GM10266 (cell line): Measurements from ENCODE around the gene HSH2D.

ENCODE experiments used
- DNase-seq: peaks from one replicate; pipeline ENCODE4 v3.0.0; 2012; ENCODE audit errors: extremely low spot score
- TF ChIP-seq, protein P1 (sequence below): IDR thresholded peaks from 2 replicates; pipeline ENCODE4 v1.5.1; 2012; ENCODE audit warnings: mild to moderate bottlenecking, low read depth; ENCODE audit not compliant: control insufficient read depth, insufficient read depth; ENCODE audit errors: missing control alignments

The HSH2D gene

GRCh38 chr19:16203256-16204004 lies 59.9 kb downstream of the HSH2D start:
- DNase-seq: no peak

DNA sequence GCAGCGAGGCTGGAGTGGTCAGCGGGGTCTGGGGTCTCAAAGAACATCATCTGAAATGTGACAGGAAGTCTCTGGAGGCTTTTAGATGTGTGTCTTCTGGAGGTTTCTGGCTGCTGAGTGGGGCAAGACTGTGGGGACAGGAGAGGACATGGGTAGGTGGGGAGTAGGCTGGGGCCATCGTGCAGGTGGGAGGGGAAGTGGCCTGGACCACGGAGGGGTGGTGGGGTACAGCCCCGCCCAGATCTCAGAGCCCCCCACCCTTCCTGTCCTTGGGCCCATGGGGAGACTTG lies 60.5 kb downstream of the HSH2D start:
- DNase-seq: no peak
- TF ChIP-seq, protein P1, sequence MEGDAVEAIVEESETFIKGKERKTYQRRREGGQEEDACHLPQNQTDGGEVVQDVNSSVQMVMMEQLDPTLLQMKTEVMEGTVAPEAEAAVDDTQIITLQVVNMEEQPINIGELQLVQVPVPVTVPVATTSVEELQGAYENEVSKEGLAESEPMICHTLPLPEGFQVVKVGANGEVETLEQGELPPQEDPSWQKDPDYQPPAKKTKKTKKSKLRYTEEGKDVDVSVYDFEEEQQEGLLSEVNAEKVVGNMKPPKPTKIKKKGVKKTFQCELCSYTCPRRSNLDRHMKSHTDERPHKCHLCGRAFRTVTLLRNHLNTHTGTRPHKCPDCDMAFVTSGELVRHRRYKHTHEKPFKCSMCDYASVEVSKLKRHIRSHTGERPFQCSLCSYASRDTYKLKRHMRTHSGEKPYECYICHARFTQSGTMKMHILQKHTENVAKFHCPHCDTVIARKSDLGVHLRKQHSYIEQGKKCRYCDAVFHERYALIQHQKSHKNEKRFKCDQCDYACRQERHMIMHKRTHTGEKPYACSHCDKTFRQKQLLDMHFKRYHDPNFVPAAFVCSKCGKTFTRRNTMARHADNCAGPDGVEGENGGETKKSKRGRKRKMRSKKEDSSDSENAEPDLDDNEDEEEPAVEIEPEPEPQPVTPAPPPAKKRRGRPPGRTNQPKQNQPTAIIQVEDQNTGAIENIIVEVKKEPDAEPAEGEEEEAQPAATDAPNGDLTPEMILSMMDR: no peak

More at GRCh38 chr19:16203256-16204004, 59.9 kb downstream of the HSH2D start:
- TF ChIP-seq, protein P1: no peak

DNA sequence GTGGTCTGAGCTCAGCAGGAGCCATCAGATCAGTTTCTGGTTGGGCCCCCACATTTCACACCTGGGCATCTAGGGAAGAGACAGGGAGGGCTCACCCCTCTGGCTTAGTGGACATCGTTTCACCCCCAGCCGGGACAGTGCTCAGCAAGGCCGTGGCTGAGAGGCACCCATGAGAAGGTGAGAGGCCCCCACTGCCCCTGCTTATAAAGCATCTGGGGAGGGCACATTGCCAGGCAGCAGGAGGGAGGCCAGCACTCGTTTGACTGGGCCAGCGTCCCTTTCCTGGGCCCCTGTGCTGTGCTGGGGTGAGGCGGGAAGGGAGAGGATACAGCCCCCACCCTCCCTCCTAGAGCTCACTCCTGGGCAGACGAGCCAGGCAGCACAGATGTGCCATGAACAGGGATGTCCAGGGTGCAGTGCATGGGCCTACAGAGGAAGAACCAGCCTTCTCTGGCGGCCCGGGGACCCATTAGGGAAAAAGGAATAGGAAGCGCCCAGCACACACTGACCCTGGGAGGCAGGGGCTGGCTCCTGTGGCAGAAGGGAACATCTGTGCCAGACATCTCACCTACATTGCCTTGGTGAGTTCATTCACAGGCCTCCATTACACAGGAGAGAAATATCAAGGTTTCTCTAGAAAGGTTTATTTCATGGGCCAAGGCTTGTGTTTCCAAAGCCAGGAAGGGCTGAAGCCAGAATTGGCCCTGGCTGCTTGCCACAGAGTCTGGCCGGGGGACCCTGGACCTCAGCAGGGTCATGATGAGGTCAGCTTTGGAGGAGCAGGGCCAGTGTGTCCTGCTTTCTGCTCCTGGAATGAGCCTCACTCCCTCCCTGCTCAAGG lies 61.9 kb downstream of the HSH2D start:
- no peak for DNase-seq
- TF ChIP-seq, protein P1: no peak

DNA sequence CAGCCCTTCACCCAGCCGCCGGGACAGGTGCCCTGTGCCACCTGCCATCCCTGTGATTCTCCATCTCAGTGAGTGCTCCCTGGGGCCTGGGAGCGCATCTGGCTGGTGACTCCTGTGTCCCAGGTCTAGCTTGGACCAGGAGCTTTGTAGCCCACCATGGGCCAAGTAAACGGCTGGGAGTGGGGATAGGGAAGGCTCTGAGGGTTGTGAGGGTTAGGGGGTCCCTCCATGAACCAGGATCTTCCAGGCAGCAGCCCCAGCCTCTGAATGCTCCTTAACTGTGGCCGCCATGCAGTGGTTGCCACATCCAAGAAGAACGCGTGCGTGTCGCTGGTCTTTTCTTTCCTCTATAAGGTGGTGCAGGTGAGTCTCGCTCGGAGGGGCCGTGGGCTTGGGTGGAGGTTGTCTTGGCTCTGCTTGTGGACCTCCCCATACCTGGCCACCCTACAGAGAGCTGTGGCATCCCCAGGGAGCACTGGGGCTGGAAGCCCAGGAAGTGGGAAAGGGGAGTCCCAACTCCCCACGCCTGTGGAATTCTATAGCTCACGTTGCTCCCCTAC lies 62.6 kb downstream of the HSH2D start:
- DNase-seq: no peak
- TF ChIP-seq, protein P1: no peak

GRCh38 chr19:16206637-16207036 lies 63.2 kb downstream of the HSH2D start:
- TF ChIP-seq, protein P1: no peak
- DNase-seq: no peak

DNA sequence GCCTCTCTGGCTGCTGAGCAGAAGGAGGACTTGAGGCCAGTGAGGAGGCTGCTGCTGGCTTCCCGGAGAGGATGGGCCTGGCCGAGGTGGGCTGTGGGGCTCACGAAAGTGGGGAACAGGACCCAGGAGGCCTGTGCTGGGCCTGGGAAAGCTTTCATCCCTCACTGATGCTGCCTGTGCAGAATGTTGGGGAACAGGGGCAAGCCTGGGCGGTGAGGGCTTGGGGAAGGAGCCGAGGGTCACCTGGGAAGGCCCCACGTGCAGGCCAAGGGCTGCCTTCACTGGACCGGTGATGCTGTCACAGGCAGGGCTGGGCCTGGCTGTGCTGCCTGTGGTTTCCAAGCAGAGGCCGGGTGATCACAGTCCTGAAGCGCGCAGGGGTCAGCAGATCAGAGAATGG lies 63.6 kb downstream of the HSH2D start:
- DNase-seq: no peak
- TF ChIP-seq, protein P1: no peak
